GM12878 (cell line): ENCODE results near the gene CS. TPM values are rescaled to one million over a fixed set of nuclear protein-coding genes. Genes with fewer than 3 reads are reported as not detected.

Experiments used
- ATAC-seq: fragments of 200-7000 bp; cut with Tn5 transposase; 3 replicates; pipeline ENCODE4 v1.9.1; 2020; ENCODE audit warnings: mild to moderate bottlenecking, moderate library complexity
- BruUV-seq: library from RNA; stranded (reverse); fragments of 400-500 nt; replicated peaks from 2 replicates; lab custom pipeline; 2021; lab: Mats Ljungman, UMichigan
- CTCF ChIA-PET: fragments of 300-600 bp; sonication (Branson Sonifier 250); formaldehyde crosslinking; extraction: SDS; loops from one replicate; lab custom pipeline; 2021; ENCODE audit warnings: inconsistent platforms; lab: Yijun Ruan, JAX
- POLR2A ChIA-PET: fragments of 350-600 bp; formaldehyde crosslinking; extraction: SDS; loops from one replicate; lab custom pipeline; 2021; ENCODE audit warnings: inconsistent platforms; lab: Charles Lee
- RAD21 ChIA-PET: fragments of 300-600 bp; sonication (Branson Sonifier 250); formaldehyde crosslinking; loops from one replicate; lab custom pipeline; 2023; ENCODE audit warnings: antibody characterized with exemption; ENCODE audit not compliant: unreplicated experiment; lab: Charles Lee
- SMC1A ChIA-PET: fragments of 300-600 bp; sonication (Branson Sonifier 250); formaldehyde crosslinking; loops from one replicate; lab custom pipeline; 2023; ENCODE audit not compliant: unreplicated experiment, uncharacterized antibody; lab: Charles Lee
- DNase-seq: peaks from one replicate; pipeline ENCODE4 v3.0.0-alpha.2; 2011; ENCODE audit warnings: low read depth, low spot score
- FAIRE-seq: peaks from 3 replicates; lab custom pipeline; 2011; peaks lifted over from hg19 to GRCh38; lab: Jason Lieb, UNC
- H2AFZ ChIP-seq: 2 replicates; pipeline ENCODE4 v1.6.0; 2011; ENCODE audit warnings: low read depth, low read length, control low read depth; ENCODE audit not compliant: control insufficient read depth
- H3K27ac ChIP-seq: 2 replicates; pipeline ENCODE4 v1.5.1; 2011; ENCODE audit warnings: control low read depth; ENCODE audit not compliant: control insufficient read depth, insufficient read depth
- H3K27me3 ChIP-seq, 2 experiments: replicated peaks in 1 of 2; 2 replicates each; pipeline versions ENCODE4 v1.6.0 to v1.6.1; 2011; ENCODE audit warnings: low read length in 1 of 2; ENCODE audit not compliant: control insufficient read depth in 2 of 2, insufficient read depth in 2 of 2
- H3K36me3 ChIP-seq, 2 experiments: 2 replicates each; pipeline ENCODE4 v1.5.1; 2011; ENCODE audit warnings: low read length in 1 of 2; ENCODE audit not compliant: control insufficient read depth in 2 of 2, insufficient read depth in 2 of 2
- H3K4me1 ChIP-seq: 2 replicates; pipeline ENCODE4 v1.6.1; 2011; ENCODE audit warnings: mild to moderate bottlenecking, low read length, moderate library complexity, mixed read lengths; ENCODE audit not compliant: control insufficient read depth, insufficient read depth
- H3K4me2 ChIP-seq: 2 replicates; pipeline ENCODE4 v1.6.0; 2011; ENCODE audit warnings: control low read depth; ENCODE audit not compliant: control insufficient read depth, insufficient read depth
- H3K4me3 ChIP-seq: fragments of 200-600 bp; sonication (generic); 2 replicates; pipeline ENCODE4 v1.5.1; 2016
- H3K79me2 ChIP-seq: 2 replicates; pipeline ENCODE4 v1.6.0; 2011; ENCODE audit warnings: low read length; ENCODE audit not compliant: control insufficient read depth, insufficient read depth
- H3K9ac ChIP-seq: 2 replicates; pipeline ENCODE4 v1.8.0; 2011; ENCODE audit warnings: low read length, control low read depth, mixed read lengths; ENCODE audit not compliant: control insufficient read depth, insufficient read depth
- H3K9me3 ChIP-seq: replicated peaks from 3 replicates; pipeline ENCODE4 v1.5.1; 2011; ENCODE audit warnings: mild to moderate bottlenecking, low read length; ENCODE audit not compliant: control insufficient read depth, insufficient read depth
- H4K20me1 ChIP-seq: 2 replicates; pipeline ENCODE4 v1.6.0; 2011; ENCODE audit not compliant: control insufficient read depth, insufficient read depth
- BHLHE40 ChIP-seq, 2 experiments: fragments of 450-650 bp in 1 of 2; IDR thresholded peaks; 2 replicates each; pipeline ENCODE4 v1.6.1; 2011 to 2017; ENCODE audit warnings: low read depth in 2 of 2, borderline replicate concordance in 1 of 2, improper control_type of control experiment in 1 of 2, low read length in 1 of 2, mild to moderate bottlenecking in 1 of 2
- EGR1 ChIP-seq, 2 experiments: IDR thresholded peaks; 1 replicate in 1 of 2; 2 replicates in 1 of 2; pipeline ENCODE4 v1.6.1; 2011 to 2012; ENCODE audit warnings: low read depth in 2 of 2, low read length in 2 of 2, borderline replicate concordance in 1 of 2, mild to moderate bottlenecking in 1 of 2, moderate library complexity in 1 of 2
- GATAD2B ChIP-seq: fragments of 450-650 bp; conservative IDR thresholded peaks from 2 replicates; pipeline ENCODE4 v1.6.1; 2017; ENCODE audit warnings: low read depth, mild to moderate bottlenecking, moderate library complexity
- IKZF1 ChIP-seq: fragments of 450-650 bp; conservative IDR thresholded peaks from 2 replicates; pipeline ENCODE4 v1.6.1; 2017; ENCODE audit warnings: antibody characterized with exemption, mild to moderate bottlenecking
- IKZF2 ChIP-seq, 2 experiments: fragments of 450-650 bp; IDR thresholded peaks; 2 replicates each; pipeline ENCODE4 v1.6.1; 2017; ENCODE audit warnings: mild to moderate bottlenecking in 2 of 2, moderate library complexity in 2 of 2
- IRF3 ChIP-seq: fragments of 450-650 bp; IDR thresholded peaks from 2 replicates; pipeline ENCODE4 v1.6.1; 2014; ENCODE audit warnings: mild to moderate bottlenecking
- JUNB ChIP-seq: IDR thresholded peaks from 2 replicates; pipeline ENCODE4 v1.6.1; 2016; ENCODE audit warnings: antibody characterized with exemption, mild to moderate bottlenecking
- NFIC ChIP-seq: IDR thresholded peaks from 2 replicates; pipeline ENCODE4 v1.6.1; 2012; ENCODE audit warnings: low read depth, mild to moderate bottlenecking, inconsistent platforms, low read length, moderate library complexity
- POLR2A ChIP-seq: IDR thresholded peaks from 2 replicates; pipeline ENCODE4 v1.6.1; 2011; ENCODE audit warnings: low read depth, mild to moderate bottlenecking, low read length
- POLR2AphosphoS5 ChIP-seq: IDR thresholded peaks from 2 replicates; pipeline ENCODE4 v1.6.1; 2011; ENCODE audit warnings: mild to moderate bottlenecking, low read length, inconsistent platforms
- RAD51 ChIP-seq: fragments of 450-650 bp; IDR thresholded peaks from 2 replicates; pipeline ENCODE4 v1.6.1; 2016; ENCODE audit warnings: moderate library complexity, mild to moderate bottlenecking, inconsistent platforms
- SMAD5 ChIP-seq: IDR thresholded peaks from 2 replicates; pipeline ENCODE4 v1.6.1; 2016; ENCODE audit warnings: antibody characterized with exemption, low read depth
- SMARCA5 ChIP-seq: fragments of 450-650 bp; IDR thresholded peaks from 2 replicates; pipeline ENCODE4 v1.6.1; 2017; ENCODE audit warnings: mild to moderate bottlenecking
- YBX1 ChIP-seq: fragments of 450-650 bp; IDR thresholded peaks from 2 replicates; pipeline ENCODE4 v1.6.1; 2016; ENCODE audit warnings: antibody characterized with exemption
- YY1 ChIP-seq: IDR thresholded peaks from 2 replicates; pipeline ENCODE4 v1.6.1; 2011; ENCODE audit warnings: low read depth, mild to moderate bottlenecking, low read length
- ZBTB11 ChIP-seq: fragments of 450-650 bp; formaldehyde crosslinking; IDR thresholded peaks from 2 replicates; pipeline ENCODE4 v1.5.0; 2022; ENCODE audit warnings: mild to moderate bottlenecking, missing genetic modification characterization
- WGBS: methylation state at CpG from one replicate; pipeline ENCODE4 v1.1.6; 2016; ENCODE audit warnings: low lambda C conversion rate; ENCODE audit not compliant: insufficient replicate concordance, insufficient coverage; ENCODE audit errors: missing lambda C conversion rate; 5-methylcytosine and 5-hydroxymethylcytosine counted together
- in situ Hi-C: fragments of 300-500 bp; cut with MboI; formaldehyde crosslinking; loops from 9 replicates; pipeline ENCODE4 v1.14.3; 2018; ENCODE audit warnings: mixed read lengths
- intact Hi-C: fragments of 100-400 bp; cut with micrococcal nuclease; formaldehyde crosslinking; loops from one replicate; pipeline ENCODE4 v1.14.2; 2022; ENCODE audit not compliant: unreplicated experiment
- polyA plus RNA-seq, 11 experiments: library from polyadenylated mRNA; depleted of rRNA in 4 of 11; unstranded in 6 of 11; stranded (reverse) in 5 of 11; fragments of >200 nt; fragmentation: Nextera tagmentation in 4 of 11; fragmentation: Illumina TruSeq in 1 of 11; extraction: Ambion mirVana in 4 of 11; extraction: Trizol in 1 of 11; gene quantifications; 1 replicate in 1 of 11; 2 replicates in 10 of 11; pipeline versions ENCODE4 v1.2.1 to v1.2.3, GENCODE V29; 2011 to 2016; ENCODE audit warnings: inconsistent platforms in 2 of 11, missing spikeins in 2 of 11, low read depth in 1 of 11
- total RNA-seq, 4 experiments: library from RNA; depleted of rRNA in 3 of 4; stranded (reverse); fragments of >200 nt in 3 of 4; fragmentation: Illumina TruSeq in 1 of 4; extraction: Trizol in 1 of 4; gene quantifications; 2 replicates each; pipeline versions ENCODE4 v1.2.1 to v1.2.3, GENCODE V29; 2013 to 2021

Gene CS
- total and polyA plus RNA-seq, 10 of the 15 experiments (the other 5 are each of a cell fraction or from before 2014, with no cell fraction given), result 64.9 to 276 (median 139) TPM

- peak within 1 kb of the TSS; percentile 64 for H3K9ac ChIP-seq
- peak within 1 kb of the TSS; percentile 88 for H3K4me2 ChIP-seq
- intact Hi-C loops, result no loop called here
- ChIA-PET POLR2A (interaction anchor here (0.6 to 11.4 kb wide), 13 partner anchors 10 to 1175 kb away, joined by 3 to 140 read pairs (median 3); partner anchors contain the start of genes APOF, CNPY2, SPRYD4 and STAT2), CTCF (interaction anchor here (0.5 to 3.6 kb wide), 9 partner anchors 9 to 295 kb away, joined by 3 to 21 read pairs (median 3); partner anchors contain the start of genes ANKRD52, RNF41 and STAT2), SMC1A (interaction anchor here (0.6 to 2.9 kb wide), 5 partner anchors 21 to 323 kb away, joined by 3 to 28 read pairs (median 6); partner anchors contain the start of gene STAT2), RAD21 (interaction anchor here (1.0 to 4.6 kb wide), 4 partner anchors 21 to 125 kb away, joined by 3 to 47 read pairs (median 8); partner anchors contain the start of gene STAT2)
- H3K4me1 ChIP-seq, result peaks cover 24% of the 10 kb centered on the region
- H3K27ac ChIP-seq, result peak within 1 kb of the TSS; percentile 89
- peak within 1 kb of the TSS; percentile 72 for H2AFZ ChIP-seq
- no peaks in the 10 kb centered on the region for H3K27me3 ChIP-seq
- ATAC-seq (peak; percentile 63), DNase-seq (peak; percentile 61), FAIRE-seq (peak; percentile 38)
- no peaks in the 10 kb centered on the region for H4K20me1 ChIP-seq
- H3K9me3 ChIP-seq, result no peaks in the 10 kb centered on the region
- in situ Hi-C loops, result no loop called here
- H3K79me2 ChIP-seq, result peaks cover 1% of the 10 kb centered on the region; the same call in 1 of the 2 replicates
- H3K36me3 ChIP-seq, result peaks cover 1 to 15% of the 10 kb centered on the region in 2 experiments; a peak in 3 of 4 replicates
- H3K4me3 ChIP-seq, result peak within 1 kb of the TSS; percentile 40; the same call in 1 of the 2 replicates
- BruUV-seq, result TSS peak; percentile 76
- 6% methylated on average over 9 of the region's 9 CpGs for WGBS
- TF ChIP-seq YBX1 (no peak), YY1 (0 out of 2 replicates have a peak, but pooled peaks have one; percentile 7), BHLHE40 (IDR thresholded peaks at IDR 0.05; ENCODE audit: borderline replicate concordance in 1 of 2, low read depth in 2 of 2, low read length in 1 of 2) (peak; percentile 64 to 67; a peak in 2 of 4 replicates), SMAD5 (no peak), ZBTB11 (CRISPR knock-in tag) (no peak), JUNB (0 out of 2 replicates have a peak, but pooled peaks have one; percentile 18), IKZF2 (IDR thresholded peaks at IDR 0.05) (peak; percentile 43 to 47; a peak in 2 of 4 replicates), SMARCA5 (peak; percentile 26; the same call in 1 of the 2 replicates), IKZF1 (peak; percentile 40; the same call in 1 of the 2 replicates), GATAD2B (no peak), EGR1 (IDR thresholded peaks at IDR 0.05; ENCODE audit: borderline replicate concordance in 1 of 2, low read depth in 2 of 2, low read length in 2 of 2) (0 out of 3 replicates have a peak, but pooled peaks of 1 of the 2 experiments have one; percentile 8), IRF3 (no peak), POLR2AphosphoS5 (peak; percentile 57; the same call in 1 of the 2 replicates), NFIC (peak; percentile 68; the same call in 1 of the 2 replicates), POLR2A (peak; percentile 60), RAD51 (peak; percentile 53; the same call in 1 of the 2 replicates)
Observed at GRCh38 chr12:56338308-56339157, 38.4 kb upstream of the CS start, which contains the start of gene IL23A. Gene IL23A, plus strand, starts transcription at chr12:56338884. Its CDS starts 161 bp downstream, at chr12:56339045.
